HEK293 (cell line): ENCODE data around the gene SRSF9.
"Not testable (repeated sequence)": the region's sequence is repeated elsewhere in the genome, so short reads cannot be mapped to it uniquely, and the experiment has no call there.

Experiments used
- CTCF ChIA-PET: fragments of 350-600 bp; formaldehyde crosslinking; extraction: SDS; loops from one replicate; lab custom pipeline; 2021; ENCODE audit warnings: antibody characterized with exemption; lab: Yijun Ruan, JAX
- POLR2A ChIA-PET: fragments of 300-600 bp; formaldehyde crosslinking; extraction: SDS; loops from one replicate; lab custom pipeline; 2020; ENCODE audit warnings: antibody characterized with exemption, inconsistent platforms; lab: Yijun Ruan, JAX
- H3K27ac ChIP-seq: fragments of 200-500 bp; sonication (Bioruptor generic); 2 replicates; pipeline ENCODE4 v1.5.1; 2014; ENCODE audit warnings: low read depth, low read length, control low read depth, inconsistent platforms; ENCODE audit errors: extremely low read depth
- H3K36me3 ChIP-seq, 2 experiments: fragments of 200-500 bp in 1 of 2; sonication (Bioruptor generic) in 1 of 2; 1 replicate in 1 of 2; 2 replicates in 1 of 2; pipeline ENCODE4 v1.5.1; 2014 to 2017; ENCODE audit warnings: inconsistent platforms in 2 of 2, low read length in 2 of 2; ENCODE audit not compliant: control insufficient read depth in 2 of 2, insufficient read depth in 1 of 2
- H3K4me1 ChIP-seq: fragments of 200-500 bp; sonication (Bioruptor generic); 2 replicates; pipeline ENCODE4 v1.5.1; 2014; ENCODE audit warnings: mild to moderate bottlenecking, low read length, inconsistent platforms; ENCODE audit not compliant: control insufficient read depth, insufficient read depth
- H3K4me3 ChIP-seq: 2 replicates; pipeline ENCODE4 v1.5.1; 2011; ENCODE audit warnings: low read depth, mild to moderate bottlenecking, control low read depth, low read length, moderate library complexity
- H3K9me3 ChIP-seq: fragments of 200-500 bp; sonication (Bioruptor generic); 2 replicates; pipeline ENCODE4 v1.5.1; 2014; ENCODE audit warnings: low read depth, low read length, inconsistent platforms; ENCODE audit not compliant: control insufficient read depth, insufficient read depth
- BCL11A ChIP-seq: fragments of 450-650 bp; formaldehyde crosslinking; IDR thresholded peaks from 2 replicates; pipeline ENCODE4 v1.5.1; 2016; ENCODE audit warnings: low read depth, missing biosample characterization, missing genetic modification characterization
- PRDM1 ChIP-seq: fragments of 450-650 bp; formaldehyde crosslinking; IDR thresholded peaks from 2 replicates; pipeline ENCODE4; 2016; ENCODE audit warnings: missing biosample characterization, missing genetic modification characterization
- SP7 ChIP-seq: fragments of 450-650 bp; formaldehyde crosslinking; IDR thresholded peaks from 2 replicates; pipeline ENCODE4 v1.5.1; 2016; ENCODE audit warnings: missing biosample characterization, missing genetic modification characterization
- TCF7L2 ChIP-seq: IDR thresholded peaks from 2 replicates; pipeline ENCODE4 v1.6.1; 2011; ENCODE audit warnings: low read depth, mild to moderate bottlenecking, inconsistent platforms, low read length, moderate library complexity, borderline replicate concordance
- TRIM28 ChIP-seq: IDR thresholded peaks from 2 replicates; pipeline ENCODE4 v1.6.1; 2011; ENCODE audit warnings: low read length, control low read depth, borderline replicate concordance
- ZBTB21 ChIP-seq: fragments of 450-650 bp; formaldehyde crosslinking; IDR thresholded peaks from 2 replicates; pipeline ENCODE4 v1.5.1; 2017; ENCODE audit warnings: missing biosample characterization, missing genetic modification characterization
- ZBTB44 ChIP-seq: fragments of 450-650 bp; IDR thresholded peaks from 2 replicates; pipeline ENCODE4 v1.5.1; 2018; ENCODE audit warnings: missing biosample characterization, mild to moderate bottlenecking, missing genetic modification characterization
- ZFHX2 ChIP-seq: fragments of 450-650 bp; formaldehyde crosslinking; conservative IDR thresholded peaks from 2 replicates; pipeline ENCODE4 v1.5.1; 2016; ENCODE audit warnings: missing biosample characterization, missing genetic modification characterization
- ZNF112 ChIP-seq: fragments of 450-650 bp; formaldehyde crosslinking; IDR thresholded peaks from 2 replicates; pipeline ENCODE4 v1.5.0; 2017; ENCODE audit warnings: missing biosample characterization, missing genetic modification characterization
- ZNF121 ChIP-seq: fragments of 450-650 bp; formaldehyde crosslinking; IDR thresholded peaks from 2 replicates; pipeline ENCODE4 v1.5.1; 2016; ENCODE audit warnings: missing biosample characterization, missing genetic modification characterization
- ZNF221 ChIP-seq: fragments of 450-650 bp; formaldehyde crosslinking; IDR thresholded peaks from 2 replicates; pipeline ENCODE4 v1.5.1; 2017; ENCODE audit warnings: missing biosample characterization, missing genetic modification characterization, borderline replicate concordance
- ZNF362 ChIP-seq: fragments of 450-650 bp; formaldehyde crosslinking; IDR thresholded peaks from 2 replicates; pipeline ENCODE4 v1.5.1; 2016; ENCODE audit warnings: missing biosample characterization, missing genetic modification characterization
- ZNF404 ChIP-seq: fragments of 450-650 bp; formaldehyde crosslinking; IDR thresholded peaks from 2 replicates; pipeline ENCODE4 v1.5.1; 2017; ENCODE audit warnings: missing biosample characterization, missing genetic modification characterization
- ZNF501 ChIP-seq: fragments of 450-650 bp; formaldehyde crosslinking; IDR thresholded peaks from 2 replicates; pipeline ENCODE4 v1.5.1; 2016; ENCODE audit warnings: missing biosample characterization, missing genetic modification characterization
- ZNF529 ChIP-seq: fragments of 450-650 bp; formaldehyde crosslinking; IDR thresholded peaks from 2 replicates; pipeline ENCODE4 v1.5.1; 2017; ENCODE audit warnings: missing genetic modification characterization, missing biosample characterization; ENCODE audit not compliant: insufficient replicate concordance
- ZNF658 ChIP-seq: fragments of 450-650 bp; formaldehyde crosslinking; IDR thresholded peaks from 2 replicates; pipeline ENCODE4; 2016; ENCODE audit warnings: missing biosample characterization, missing genetic modification characterization
- ZNF692 ChIP-seq: fragments of 450-650 bp; formaldehyde crosslinking; IDR thresholded peaks from 2 replicates; pipeline ENCODE4 v1.5.1; 2016; ENCODE audit warnings: missing biosample characterization, missing genetic modification characterization
- ZNF768 ChIP-seq: fragments of 450-650 bp; formaldehyde crosslinking; IDR thresholded peaks from 2 replicates; pipeline ENCODE4 v1.5.1; 2018; ENCODE audit warnings: missing biosample characterization, mild to moderate bottlenecking, missing genetic modification characterization
- ZNF792 ChIP-seq: fragments of 450-650 bp; formaldehyde crosslinking; IDR thresholded peaks from 2 replicates; pipeline ENCODE4 v1.5.1; 2016; ENCODE audit warnings: missing biosample characterization, missing genetic modification characterization

Gene SRSF9

GRCh38 chr12:120452524-120452923 is 17.0 kb downstream of the SRSF9 start:
- peak; percentile 48; the same call in 1 of the 2 replicates for TF ChIP-seq ZBTB44
- peak; percentile 34; the same call in 1 of the 2 replicates for TF ChIP-seq SP7 (tag by site-specific recombination)
- peak; percentile 87 for TF ChIP-seq ZNF121 (tag by site-specific recombination)
- TF ChIP-seq ZNF362 (tag by site-specific recombination) = peak; percentile 63; the same call in 1 of the 2 replicates
- H3K4me3 ChIP-seq, H3K27ac ChIP-seq, H3K9me3 ChIP-seq, H3K4me1 ChIP-seq: not testable (repeated sequence)
- CTCF ChIA-PET = interaction anchor here (0.7 to 3.2 kb wide), 8 partner anchors 13 to 128 kb away, joined by 3 to 12 read pairs (median 4); partner anchors contain the start of gene PLA2G1B
- POLR2A ChIA-PET = interaction anchor here (0.8 to 1.9 kb wide), 3 partner anchors 10 to 15 kb away, joined by 3 to 7 read pairs (median 3); no protein-coding TSS in a partner anchor
- peaks cover 71 to 78% of the 10 kb centered on the region in 2 experiments for H3K36me3 ChIP-seq

GRCh38 chr12:120447992-120448391 is 21.6 kb downstream of the SRSF9 start:
- Histone ChIP-seq H3K4me1 (peaks cover 4% of the 10 kb centered on the region; the same call in 1 of the 2 replicates), H3K36me3 (peaks cover 57 to 61% of the 10 kb centered on the region in 2 experiments), H3K9me3 (no peaks in the 10 kb centered on the region), H3K27ac (no peak overlapping the region), H3K4me3 (no peak overlapping the region)
- CTCF ChIA-PET = interaction anchor here (0.6 to 0.9 kb wide), 2 partner anchors 18 to 655 kb away, joined by 4 to 6 read pairs; no protein-coding TSS in a partner anchor
- peak; percentile 95 for TF ChIP-seq ZNF121 (tag by site-specific recombination)
- TF ChIP-seq ZFHX2 (tag by site-specific recombination) = no peak
- TF ChIP-seq TRIM28 = no peak
- no peak for TF ChIP-seq BCL11A (tag by site-specific recombination)
- no peak for TF ChIP-seq ZNF658 (tag by site-specific recombination)
- POLR2A ChIA-PET = interaction anchor here (0.7 to 2.5 kb wide), 2 partner anchors 12 to 1053 kb away, joined by 3 to 7 read pairs; no protein-coding TSS in a partner anchor

- not testable (repeated sequence) for H3K9me3 ChIP-seq, H3K4me1 ChIP-seq
- POLR2A ChIA-PET = interaction anchor here (0.6 to 2.9 kb wide), 5 partner anchors 13 to 245 kb away, joined by 3 to 9 read pairs (median 6); no protein-coding TSS in a partner anchor
- peak overlapping the region; percentile 91 for H3K27ac ChIP-seq
- H3K4me3 ChIP-seq = peak overlapping the region; percentile 99
- TF ChIP-seq PRDM1 (tag by site-specific recombination) = 0 out of 2 replicates have a peak, but pooled peaks have one; percentile 61
- TF ChIP-seq, all 188 proteins: peak for 1; not testable (repeated sequence) for 187
- CTCF ChIA-PET = not testable (repeated sequence)
- peaks cover 57 to 58% of the 10 kb centered on the region in 2 experiments for H3K36me3 ChIP-seq
Measured at GRCh38 chr12:120446844-120447178, 22.7 kb downstream of the SRSF9 start.

GRCh38 chr12:120445911-120446843 is 23.4 kb downstream of the SRSF9 start, which contains the start of the genes GATC and TRIAP1:
TSS of gene GATC (plus strand) at chr12:120446444. CDS start at chr12:120446481, 37 bp downstream.
TSS of gene TRIAP1 (minus strand) at chr12:120446384. CDS start at chr12:120446372, 12 bp downstream.
- peak within 1 kb of the TSS; percentile 91 for H3K27ac ChIP-seq
- POLR2A ChIA-PET = interaction anchor here (0.6 to 2.9 kb wide), 7 partner anchors 11 to 245 kb away, joined by 3 to 9 read pairs (median 3); partner anchors contain the start of gene POP5
- CTCF ChIA-PET = interaction anchor here (0.9 to 1.3 kb wide), 2 partner anchors 89 to 119 kb away, joined by 4 read pairs; no protein-coding TSS in a partner anchor
- no peaks in the 10 kb centered on the region for H3K9me3 ChIP-seq
- H3K4me3 ChIP-seq = peak within 1 kb of the TSS; percentile 99
- H3K4me1 ChIP-seq = peaks cover 4% of the 10 kb centered on the region; the same call in 1 of the 2 replicates
- peaks cover 54 to 63% of the 10 kb centered on the region in 2 experiments for H3K36me3 ChIP-seq
- TF ChIP-seq ZNF768 (no peak), ZNF792 (peak; percentile 41; the same call in 1 of the 2 replicates), ZNF112 (tag by site-specific recombination) (no peak), ZBTB21 (tag by site-specific recombination) (peak; percentile 93), ZNF221 (tag by site-specific recombination) (no peak; the same call in 1 of the 2 replicates), ZNF404 (tag by site-specific recombination) (no peak), ZNF529 (tag by site-specific recombination) (no peak), TCF7L2 (no peak), ZNF692 (tag by site-specific recombination) (peak; percentile 89), ZNF501 (tag by site-specific recombination) (peak; percentile 99)
